ENCODE results near the gene P4HB. TPM values are rescaled to one million over a fixed set of nuclear protein-coding genes. Genes with fewer than 3 reads are reported as not detected.

The P4HB gene
- total RNA-seq, 4 donors from 2014 or later: 385 to 594 (median 472) TPM

- 63 to 80% methylated on average over 10 to 17 of the region's 18 CpGs for WGBS, 2 donors
- Histone ChIP-seq H3K4me1 (peaks cover 0 to 78% (median 39%) of the 10 kb centered on the region in 4 donors), H3K9me3 (no peaks in the 10 kb centered on the region), H3K27me3 (no peaks in the 10 kb centered on the region), H3K36me3 (peaks cover 0 to 65% (median 17%) of the 10 kb centered on the region in 3 donors), H3K4me3 (no peak overlapping the region), H3K27ac (peak overlapping the region in 2 of 4 donors; percentile 1 to 73)
- no peak for DNase-seq (ENCODE audit: low spot score in 2 of 2)
- TF ChIP-seq POLR2A (IDR thresholded peaks at IDR 0.05): no peak
- TF ChIP-seq, protein P1, sequence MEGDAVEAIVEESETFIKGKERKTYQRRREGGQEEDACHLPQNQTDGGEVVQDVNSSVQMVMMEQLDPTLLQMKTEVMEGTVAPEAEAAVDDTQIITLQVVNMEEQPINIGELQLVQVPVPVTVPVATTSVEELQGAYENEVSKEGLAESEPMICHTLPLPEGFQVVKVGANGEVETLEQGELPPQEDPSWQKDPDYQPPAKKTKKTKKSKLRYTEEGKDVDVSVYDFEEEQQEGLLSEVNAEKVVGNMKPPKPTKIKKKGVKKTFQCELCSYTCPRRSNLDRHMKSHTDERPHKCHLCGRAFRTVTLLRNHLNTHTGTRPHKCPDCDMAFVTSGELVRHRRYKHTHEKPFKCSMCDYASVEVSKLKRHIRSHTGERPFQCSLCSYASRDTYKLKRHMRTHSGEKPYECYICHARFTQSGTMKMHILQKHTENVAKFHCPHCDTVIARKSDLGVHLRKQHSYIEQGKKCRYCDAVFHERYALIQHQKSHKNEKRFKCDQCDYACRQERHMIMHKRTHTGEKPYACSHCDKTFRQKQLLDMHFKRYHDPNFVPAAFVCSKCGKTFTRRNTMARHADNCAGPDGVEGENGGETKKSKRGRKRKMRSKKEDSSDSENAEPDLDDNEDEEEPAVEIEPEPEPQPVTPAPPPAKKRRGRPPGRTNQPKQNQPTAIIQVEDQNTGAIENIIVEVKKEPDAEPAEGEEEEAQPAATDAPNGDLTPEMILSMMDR (IDR thresholded peaks at IDR 0.05): no peak
- TF ChIP-seq EP300 (IDR thresholded peaks at IDR 0.05): no peak
These were observed 5.6 kb upstream of the P4HB start for GRCh38 chr17:81865733-81866439.

DNA sequence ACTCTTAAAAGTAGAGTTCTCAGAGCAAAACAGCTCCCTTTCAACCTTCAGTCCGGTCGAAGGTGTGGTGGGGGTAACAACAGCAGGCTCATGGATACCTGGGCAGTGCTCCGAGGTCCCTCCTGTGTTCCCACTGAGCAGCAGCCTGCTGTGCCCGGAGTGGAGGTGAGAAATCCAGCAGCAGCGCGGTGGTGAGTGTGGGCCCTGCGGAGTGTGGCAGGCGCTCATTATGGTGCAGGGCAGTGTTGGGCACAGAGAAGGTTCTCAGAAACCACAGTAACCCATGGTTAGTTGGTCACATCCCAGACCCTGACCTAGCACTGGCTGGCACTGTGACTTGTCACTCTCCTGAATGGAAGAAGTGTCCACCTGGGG, 5.0 kb upstream of the P4HB start:
- TF ChIP-seq POLR2A (IDR thresholded peaks at IDR 0.05) (no peak), EP300 (IDR thresholded peaks at IDR 0.05) (no peak)
- TF ChIP-seq, protein P1 (IDR thresholded peaks at IDR 0.05): no peak
- no peak for DNase-seq (ENCODE audit: low spot score in 2 of 2)
- Histone ChIP-seq H3K4me3 (no peak overlapping the region), H3K9me3 (no peaks in the 10 kb centered on the region), H3K27ac (peak overlapping the region in 1 of 4 donors; percentile 68), H3K36me3 (peaks cover 0 to 65% (median 17%) of the 10 kb centered on the region in 3 donors), H3K4me1 (peaks cover 0 to 77% (median 39%) of the 10 kb centered on the region in 4 donors), H3K27me3 (no peaks in the 10 kb centered on the region)
- WGBS, 2 donors: 90 to 96% methylated on average over 3 to 8 of the region's 8 CpGs

- Histone ChIP-seq H3K36me3 (peaks cover 0 to 61% (median 10%) of the 10 kb centered on the region in 3 donors), H3K4me3 (no peak overlapping the region), H3K9me3 (no peaks in the 10 kb centered on the region), H3K27ac (peak overlapping the region in 1 of 4 donors; percentile 32), H3K4me1 (peaks cover 0 to 71% (median 34%) of the 10 kb centered on the region in 4 donors), H3K27me3 (no peaks in the 10 kb centered on the region)
- DNase-seq (ENCODE audit: low spot score in 2 of 2): no peak
- TF ChIP-seq EP300 (IDR thresholded peaks at IDR 0.05) (no peak), POLR2A (IDR thresholded peaks at IDR 0.05) (no peak)
- TF ChIP-seq, protein P1 (IDR thresholded peaks at IDR 0.05): no peak
- WGBS, 2 donors: 66 to 80% methylated on average over 6 to 7 of the region's 9 CpGs
These were observed 3.8 kb upstream of the P4HB start for GRCh38 chr17:81863833-81864768.

GRCh38 chr17:81863123-81863675, 2.9 kb upstream of the P4HB start:
- WGBS, 2 donors: 73 to 78% methylated on average over 6 of the region's 6 CpGs
- Histone ChIP-seq H3K27me3 (no peaks in the 10 kb centered on the region), H3K27ac (peak overlapping the region in 2 of 4 donors; percentile 2 to 12), H3K9me3 (no peaks in the 10 kb centered on the region), H3K36me3 (peaks cover 0 to 61% (median 3%) of the 10 kb centered on the region in 3 donors), H3K4me1 (peaks cover 0 to 71% (median 36%) of the 10 kb centered on the region in 4 donors), H3K4me3 (no peak overlapping the region)
- DNase-seq (ENCODE audit: low spot score in 2 of 2): no peak
- TF ChIP-seq, protein P1 (IDR thresholded peaks at IDR 0.05): no peak
- TF ChIP-seq POLR2A (IDR thresholded peaks at IDR 0.05) (no peak), EP300 (IDR thresholded peaks at IDR 0.05) (no peak)

Measured in tibial nerve (tissue), 4 donors.